ENCODE data around the gene ANTXR1.
"Not testable (repeated sequence)": the region's sequence is repeated elsewhere in the genome, so short reads cannot be mapped to it uniquely, and the experiment has no call there.

ANTXR1 gene

GRCh38 chr2:69173706-69174105 is 160.7 kb downstream of the ANTXR1 start:
- TF ChIP-seq CTCF (IDR thresholded peaks at IDR 0.05; ENCODE audit: insufficient read depth, low read depth, low read length, missing control alignments) = no peak
- no peak for DNase-seq (ENCODE audit: low read depth)
- no peak overlapping the region for H3K4me3 ChIP-seq (ENCODE audit: low read length)

- DNase-seq (ENCODE audit: low read depth); H3K4me3 ChIP-seq (ENCODE audit: low read length): not testable (repeated sequence)
These were observed 161.2 kb downstream of the ANTXR1 start for GRCh38 chr2:69174211-69174610.

GRCh38 chr2:69175790-69176715 is 163.1 kb downstream of the ANTXR1 start:
- TF ChIP-seq CTCF (IDR thresholded peaks at IDR 0.05; ENCODE audit: insufficient read depth, low read depth, low read length, missing control alignments) = no peak
- no peak for DNase-seq (ENCODE audit: low read depth)
- H3K4me3 ChIP-seq (ENCODE audit: low read length) = no peak overlapping the region

DNA sequence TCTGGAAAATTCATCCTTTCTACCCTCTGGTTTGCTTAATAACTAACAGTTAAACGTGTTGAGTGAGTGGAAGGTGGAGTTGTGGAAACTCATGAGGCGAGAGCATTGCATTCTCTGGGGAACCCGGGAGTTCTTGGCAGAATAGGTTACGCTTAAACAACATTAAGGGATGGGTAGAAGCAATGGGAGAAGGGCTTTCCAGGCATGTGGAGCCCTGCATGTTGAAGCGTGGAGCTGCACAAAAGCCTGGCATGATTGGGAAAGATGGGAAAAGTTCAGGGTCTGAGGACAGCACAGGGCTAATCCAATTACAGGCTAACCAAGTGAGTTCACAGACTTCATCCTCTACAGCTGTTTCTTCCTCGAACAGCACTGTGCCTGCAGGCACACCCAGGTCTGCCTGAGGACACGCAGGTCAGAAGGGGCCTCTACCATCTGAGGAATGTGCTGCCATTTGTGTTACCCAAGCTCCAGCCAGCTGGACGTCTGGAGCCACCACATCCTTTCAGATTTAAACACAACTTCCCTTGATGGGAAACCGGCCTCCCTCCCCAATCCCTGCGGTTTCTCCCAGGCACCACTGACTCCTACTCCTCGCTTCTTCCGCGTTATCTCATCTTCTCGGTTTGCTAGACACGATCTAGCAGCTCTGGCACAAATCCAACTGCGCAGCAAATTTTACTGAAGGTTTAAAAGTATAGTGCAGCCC is 164.2 kb downstream of the ANTXR1 start:
- H3K4me3 ChIP-seq (ENCODE audit: low read length) = no peak overlapping the region
- DNase-seq (ENCODE audit: low read depth) = no peak
- no peak for TF ChIP-seq CTCF (IDR thresholded peaks at IDR 0.05; ENCODE audit: insufficient read depth, low read depth, low read length, missing control alignments)

DNA sequence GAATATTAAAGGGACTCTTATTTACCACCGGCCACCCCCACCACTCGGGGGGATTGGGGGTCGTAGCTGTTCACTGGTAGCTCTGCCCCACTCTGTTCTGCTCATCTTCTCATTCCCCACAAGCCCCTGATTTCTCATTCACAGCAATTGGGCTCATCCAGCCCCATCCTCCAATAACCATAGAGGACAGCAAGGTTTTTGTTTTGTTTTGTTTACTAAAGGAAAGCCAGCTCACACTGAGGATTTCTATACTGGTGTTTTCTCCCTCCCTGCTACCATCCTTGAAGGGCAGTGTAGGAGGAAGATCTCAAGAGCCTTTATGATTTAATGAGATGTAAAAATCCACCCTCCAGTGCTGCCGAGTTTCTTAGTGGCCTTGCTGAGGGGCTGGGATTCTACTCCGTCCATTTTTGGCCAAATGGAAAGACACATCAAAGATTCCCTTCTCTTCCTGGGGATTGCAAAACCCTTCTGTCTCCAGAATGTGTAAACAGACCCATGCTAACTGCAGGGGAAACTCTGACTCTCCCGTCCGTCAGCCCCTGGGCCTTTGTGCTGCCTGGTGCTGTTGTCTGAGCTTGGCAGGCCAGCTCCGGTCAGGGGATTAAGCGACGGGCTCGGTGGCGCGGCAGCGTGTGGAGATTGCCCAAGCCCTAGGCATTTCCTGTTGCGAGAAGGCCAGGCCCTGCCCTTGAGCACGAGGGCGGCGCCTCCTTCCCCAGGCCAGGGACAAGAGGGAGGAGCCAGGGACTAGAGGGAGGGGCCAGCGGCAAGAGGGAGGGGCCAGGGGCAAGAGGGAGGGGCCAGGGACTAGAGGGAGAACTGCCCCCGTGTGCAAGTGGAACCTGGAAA is 165.0 kb downstream of the ANTXR1 start:
- TF ChIP-seq CTCF (IDR thresholded peaks at IDR 0.05; ENCODE audit: insufficient read depth, low read depth, low read length, missing control alignments) = no peak
- no peak overlapping the region for H3K4me3 ChIP-seq (ENCODE audit: low read length)
- peak; percentile 94 for DNase-seq (ENCODE audit: low read depth)

- no peak overlapping the region for H3K4me3 ChIP-seq (ENCODE audit: low read length)
- no peak for TF ChIP-seq CTCF (IDR thresholded peaks at IDR 0.05; ENCODE audit: insufficient read depth, low read depth, low read length, missing control alignments)
- no peak for DNase-seq (ENCODE audit: low read depth)
These were observed 165.8 kb downstream of the ANTXR1 start for GRCh38 chr2:69178756-69179155.

DNA sequence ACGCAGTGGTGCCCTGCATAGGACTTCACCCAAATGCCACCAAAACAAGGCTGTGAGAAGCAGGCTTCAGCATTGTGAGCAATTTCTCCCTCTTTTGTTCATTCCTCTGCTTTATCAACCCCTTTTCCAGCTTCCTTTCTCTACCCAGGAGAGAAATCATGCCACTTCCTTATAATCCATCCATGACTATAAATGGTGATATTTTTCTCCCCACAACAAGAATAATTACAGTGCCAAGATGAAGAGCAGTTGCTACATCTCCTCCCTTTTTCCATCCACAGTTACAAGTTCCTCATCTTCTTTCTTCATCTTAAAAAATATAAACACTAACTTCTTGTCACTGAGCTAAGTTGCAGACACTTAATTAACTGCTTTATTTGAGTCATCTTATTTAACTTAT is 167.2 kb downstream of the ANTXR1 start:
- no peak for TF ChIP-seq CTCF (IDR thresholded peaks at IDR 0.05; ENCODE audit: insufficient read depth, low read depth, low read length, missing control alignments)
- DNase-seq (ENCODE audit: low read depth) = no peak
- no peak overlapping the region for H3K4me3 ChIP-seq (ENCODE audit: low read length)

Measured in epithelial cell of esophagus (primary cell).